ENCODE data around the gene CLCF1. TPM values are rescaled to one million over a fixed set of nuclear protein-coding genes. Genes with fewer than 3 reads are reported as not detected.
A peak's percentile ranks its signal among the peaks of the same experiment; 100 is the strongest.

Gene CLCF1
- total and polyA plus RNA-seq, 10 of the 15 experiments (the other 5 are each of a cell fraction or from before 2014, with no cell fraction given): 0.16 to 2.1 (median 0.63) TPM; not detected in 1

DNA sequence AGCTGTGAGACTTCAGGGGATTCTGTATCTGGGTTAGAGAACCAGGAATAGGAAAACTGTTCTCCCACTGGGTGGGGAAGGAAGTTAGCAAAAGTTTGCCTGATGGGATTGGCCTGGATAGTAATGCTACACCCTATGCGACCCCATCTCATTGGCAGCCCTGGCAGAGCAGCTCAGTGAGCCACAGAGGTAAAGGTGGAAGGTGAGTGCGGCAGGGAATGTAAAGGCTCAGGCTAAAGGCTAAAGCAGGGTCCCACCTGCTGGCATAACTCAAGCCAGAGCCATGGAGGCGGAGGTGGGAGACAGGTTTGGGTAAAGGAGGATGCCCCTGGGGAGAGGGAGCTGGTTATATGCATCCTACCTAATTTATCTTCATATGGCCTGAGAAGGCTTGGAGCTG is 51.3 kb downstream of the CLCF1 start:
- peaks cover 3% of the 10 kb centered on the region for H3K4me1 ChIP-seq (ENCODE audit: control insufficient read depth, insufficient read depth, low read length)
- H4K20me1 ChIP-seq (ENCODE audit: control insufficient read depth, insufficient read depth): no peaks in the 10 kb centered on the region
- no peak overlapping the region for H3K9ac ChIP-seq (ENCODE audit: control insufficient read depth, insufficient read depth, low read length)
- no peak overlapping the region for H3K27ac ChIP-seq (ENCODE audit: control insufficient read depth, insufficient read depth)
- ATAC-seq (no peak), DNase-seq (ENCODE audit: low read depth, low spot score) (no peak), FAIRE-seq (no peak)
- ChIA-PET CTCF (interaction anchor here (1.1 to 12.1 kb wide), 7 partner anchors 14 to 61 kb away, joined by 3 to 151 read pairs (median 35); partner anchors contain the start of gene POLD4), POLR2A (interaction anchor here (2.8 kb wide), 1 partner anchor 30 kb away, joined by 10 read pairs; no protein-coding TSS in a partner anchor), SMC1A (ENCODE audit: uncharacterized antibody, unreplicated experiment) (interaction anchor here (1.1 to 7.6 kb wide), 6 partner anchors 24 to 60 kb away, joined by 4 to 82 read pairs (median 18); partner anchors contain the start of gene POLD4), RAD21 (ENCODE audit: unreplicated experiment) (interaction anchor here (1.2 to 7.0 kb wide), 4 partner anchors 25 to 59 kb away, joined by 3 to 64 read pairs (median 4); no protein-coding TSS in a partner anchor)
- no peaks in the 10 kb centered on the region for H3K79me2 ChIP-seq (ENCODE audit: control insufficient read depth, insufficient read depth, low read length)
- H3K4me3 ChIP-seq: no peak overlapping the region
- no TSS peak for BruUV-seq (replicated peaks)
- in situ Hi-C loops (cut with MboI) (no loop called here), intact Hi-C loops (cut with micrococcal nuclease; ENCODE audit: unreplicated experiment) (no loop called here)
- no peaks in the 10 kb centered on the region for H3K9me3 ChIP-seq (replicated peaks; ENCODE audit: control insufficient read depth, insufficient read depth, low read length)
- no peaks in the 10 kb centered on the region for H3K27me3 ChIP-seq (replicated peaks in 1 of 2; ENCODE audit: control insufficient read depth in 2 of 2, insufficient read depth in 2 of 2, low read length in 1 of 2)
- no peak overlapping the region for H2AFZ ChIP-seq (ENCODE audit: control insufficient read depth, low read depth, low read length)
- TF ChIP-seq LARP7 (IDR thresholded peaks at IDR 0.05) (no peak), SMC3 (IDR thresholded peaks at IDR 0.05; ENCODE audit: borderline replicate concordance, low read length) (no peak)
- no peaks in the 10 kb centered on the region for H3K36me3 ChIP-seq (ENCODE audit: control insufficient read depth in 2 of 2, insufficient read depth in 2 of 2, low read length in 1 of 2)
- no peak overlapping the region for H3K4me2 ChIP-seq (ENCODE audit: control insufficient read depth, insufficient read depth)
- WGBS (ENCODE audit: insufficient coverage, insufficient replicate concordance, low lambda C conversion rate, missing lambda C conversion rate): 90% methylated on average over 3 of the region's 3 CpGs

GRCh38 chr11:67321313-67321871 is 52.0 kb downstream of the CLCF1 start:
- POLR2A ChIA-PET: interaction anchor here (0.5 to 2.8 kb wide), 4 partner anchors 25 to 574 kb away, joined by 3 to 10 read pairs (median 4); partner anchors contain the start of gene POLD4
- H3K27ac ChIP-seq (ENCODE audit: control insufficient read depth, insufficient read depth): no peak overlapping the region

More at GRCh38 chr11:67321313-67321871, 52.0 kb downstream of the CLCF1 start:
- ChIA-PET RAD21 (ENCODE audit: unreplicated experiment) (interaction anchor here (1.2 to 7.0 kb wide), 4 partner anchors 26 to 60 kb away, joined by 3 to 64 read pairs (median 4); no protein-coding TSS in a partner anchor), CTCF (interaction anchor here (0.5 to 12.1 kb wide), 8 partner anchors 17 to 370 kb away, joined by 3 to 151 read pairs (median 20); partner anchors contain the start of gene POLD4), SMC1A (ENCODE audit: uncharacterized antibody, unreplicated experiment) (interaction anchor here (1.1 to 7.6 kb wide), 6 partner anchors 24 to 60 kb away, joined by 4 to 82 read pairs (median 18); partner anchors contain the start of gene POLD4)
- no peak for ATAC-seq
- Histone ChIP-seq H4K20me1 (ENCODE audit: control insufficient read depth, insufficient read depth) (no peaks in the 10 kb centered on the region), H3K27me3 (replicated peaks in 1 of 2; ENCODE audit: control insufficient read depth in 2 of 2, insufficient read depth in 2 of 2, low read length in 1 of 2) (no peaks in the 10 kb centered on the region), H3K4me1 (ENCODE audit: control insufficient read depth, insufficient read depth, low read length) (peaks cover 3% of the 10 kb centered on the region), H3K4me3 (no peak overlapping the region), H3K9ac (ENCODE audit: control insufficient read depth, insufficient read depth, low read length) (no peak overlapping the region), H3K79me2 (ENCODE audit: control insufficient read depth, insufficient read depth, low read length) (no peaks in the 10 kb centered on the region), H3K4me2 (ENCODE audit: control insufficient read depth, insufficient read depth) (no peak overlapping the region), H3K36me3 (ENCODE audit: control insufficient read depth in 2 of 2, insufficient read depth in 2 of 2, low read length in 1 of 2) (no peaks in the 10 kb centered on the region), H2AFZ (ENCODE audit: control insufficient read depth, low read depth, low read length) (no peak overlapping the region), H3K9me3 (replicated peaks; ENCODE audit: control insufficient read depth, insufficient read depth, low read length) (no peaks in the 10 kb centered on the region)
- WGBS (ENCODE audit: insufficient coverage, insufficient replicate concordance, low lambda C conversion rate, missing lambda C conversion rate): 44% methylated on average over 6 of the region's 6 CpGs
- intact Hi-C loops (cut with micrococcal nuclease; ENCODE audit: unreplicated experiment): no loop called here
- no peak for TF ChIP-seq STAT3 (IDR thresholded peaks at IDR 0.05; ENCODE audit: low read depth, low read length)
- no peak for TF ChIP-seq NFIC (IDR thresholded peaks at IDR 0.05; ENCODE audit: low read depth, low read length)
- TF ChIP-seq CTCF (IDR thresholded peaks at IDR 0.05 in 2 of 3, conservative IDR thresholded peaks at IDR 0.05 in 1 of 3; ENCODE audit: control insufficient read depth in 2 of 3, extremely low read depth in 1 of 3, insufficient read depth in 1 of 3, low read depth in 3 of 3, low read length in 3 of 3): 0 out of 6 replicates have a peak, but pooled peaks of 1 of the 3 experiments have one; percentile 0
- TF ChIP-seq BHLHE40 (IDR thresholded peaks at IDR 0.05; ENCODE audit: borderline replicate concordance in 1 of 2, low read depth in 2 of 2, low read length in 1 of 2): peak in 1 of 2 experiments; percentile 31; a peak in 1 of 4 replicates
- TF ChIP-seq NR2F1 (conservative IDR thresholded peaks at IDR 0.05): peak; percentile 68
- FAIRE-seq: peak; percentile 7
- DNase-seq (ENCODE audit: low read depth, low spot score): no peak
- in situ Hi-C loops (cut with MboI): no loop called here
- BruUV-seq (replicated peaks): no TSS peak
